ENCODE measurements around the gene FUT6.

FUT6 gene

DNA sequence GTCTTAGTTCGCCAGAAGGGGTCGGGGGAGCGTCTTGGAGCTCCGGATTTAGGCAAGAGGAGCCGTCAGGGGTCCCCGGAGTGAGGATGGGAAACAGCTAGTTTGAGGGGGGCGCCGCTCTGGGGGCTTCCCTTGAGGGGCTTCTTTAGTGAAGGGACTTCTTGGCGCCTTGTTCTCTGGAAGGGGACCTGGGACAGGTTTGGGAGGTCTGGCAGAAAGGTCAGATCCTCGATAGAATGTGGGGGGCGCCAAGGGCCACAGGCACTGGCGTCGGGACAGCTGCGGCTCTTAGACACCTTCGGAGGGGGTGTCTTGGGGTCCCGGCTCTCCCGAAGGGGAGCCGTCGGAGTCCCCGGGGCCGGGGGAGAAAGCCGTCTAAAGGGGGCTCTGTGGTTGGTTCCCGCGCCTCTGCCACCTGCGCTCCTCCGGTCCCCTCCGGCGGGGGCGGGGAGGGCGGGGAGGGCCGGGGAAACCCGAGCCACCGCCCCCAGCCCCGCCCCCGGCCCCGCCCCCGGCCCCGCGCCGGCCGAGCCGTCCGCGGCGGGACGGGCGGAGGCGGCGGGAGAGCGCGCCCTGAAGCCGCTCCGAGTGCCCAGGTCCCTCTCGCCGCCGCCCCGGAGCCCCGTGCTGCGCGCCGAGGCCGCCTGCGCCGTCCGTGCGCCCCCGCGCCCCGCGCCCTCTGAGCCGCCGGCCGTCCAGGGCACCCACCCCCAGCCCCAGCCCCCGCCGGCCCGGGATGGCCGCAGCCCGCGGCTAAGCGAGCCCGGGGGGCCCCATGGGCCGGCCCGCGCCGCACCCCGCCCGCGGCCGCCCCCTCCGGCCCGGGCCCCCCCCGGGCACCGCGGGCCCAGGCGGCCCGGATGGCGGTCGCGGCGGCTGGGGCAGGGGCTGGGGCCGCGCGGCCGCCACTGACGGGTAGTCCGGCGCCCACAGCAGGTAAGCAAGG, 34.7 kb downstream of the FUT6 start, which contains the start of gene NRTN:
Gene NRTN (plus strand): TSS at position 552 of the 946 bp plus-strand sequence. CDS start 19,099 bp downstream, outside the sequence.
- peak; percentile 57 to 62 for DNase-seq

- DNase-seq = peak; percentile 92 to 93
Measured at GRCh38 chr19:5803752-5804515, 35.6 kb downstream of the FUT6 start.

DNA sequence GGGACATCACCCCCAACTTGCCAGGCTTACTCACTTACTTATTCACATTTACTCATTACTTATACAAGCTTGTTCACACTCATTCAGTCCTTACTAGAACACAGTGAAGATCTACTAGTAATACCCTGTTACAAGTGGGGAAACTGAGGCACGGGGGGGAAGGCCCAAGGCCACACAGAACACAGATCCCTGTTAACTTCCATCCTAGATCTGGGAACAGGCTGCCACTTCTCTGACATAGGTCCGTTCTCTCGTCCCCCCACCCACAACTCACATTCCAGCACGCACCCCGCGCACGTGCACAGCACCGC, 36.1 kb downstream of the FUT6 start:
- DNase-seq = no peak

DNA sequence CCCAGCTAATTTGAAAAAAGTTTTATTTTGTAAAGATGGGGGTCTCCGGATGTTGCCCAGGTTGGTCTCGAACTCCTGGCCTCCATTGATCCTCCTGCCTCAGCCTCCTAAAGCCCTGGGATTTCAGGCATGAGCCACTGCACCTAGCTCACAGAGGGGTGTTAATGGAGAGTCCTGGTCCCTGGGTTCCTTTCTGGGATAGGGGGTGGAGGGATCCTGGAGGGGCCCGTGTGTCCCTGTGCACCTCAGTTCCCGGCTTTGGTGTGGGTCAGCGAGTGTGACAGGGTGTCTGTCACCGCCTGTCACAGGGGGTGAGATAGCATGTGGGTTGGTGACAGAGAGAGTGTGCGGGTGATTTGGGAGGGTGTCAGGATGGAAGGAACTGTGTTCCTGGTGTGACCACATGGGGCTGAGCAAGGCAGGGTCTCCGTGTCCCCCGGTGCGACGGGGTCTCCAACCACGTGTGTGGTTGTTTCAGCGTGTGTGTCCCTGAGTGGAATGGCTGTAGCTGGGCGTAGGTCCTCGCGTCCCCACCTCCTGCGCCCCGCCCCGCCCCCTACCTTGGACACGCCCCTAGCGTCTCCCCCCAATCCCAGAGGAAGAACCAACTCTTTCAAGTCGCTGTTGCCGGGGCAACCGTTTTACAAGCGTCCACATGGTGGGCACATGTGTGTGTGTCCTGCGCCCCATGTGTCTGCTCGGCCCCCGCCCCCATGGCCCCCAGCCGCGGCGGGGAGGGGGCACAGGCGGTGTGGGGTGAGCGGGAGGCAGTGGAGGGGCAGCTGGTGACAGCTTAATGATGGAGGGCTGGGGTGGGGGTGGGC, 37.5 kb downstream of the FUT6 start:
- no peak for DNase-seq

DNA sequence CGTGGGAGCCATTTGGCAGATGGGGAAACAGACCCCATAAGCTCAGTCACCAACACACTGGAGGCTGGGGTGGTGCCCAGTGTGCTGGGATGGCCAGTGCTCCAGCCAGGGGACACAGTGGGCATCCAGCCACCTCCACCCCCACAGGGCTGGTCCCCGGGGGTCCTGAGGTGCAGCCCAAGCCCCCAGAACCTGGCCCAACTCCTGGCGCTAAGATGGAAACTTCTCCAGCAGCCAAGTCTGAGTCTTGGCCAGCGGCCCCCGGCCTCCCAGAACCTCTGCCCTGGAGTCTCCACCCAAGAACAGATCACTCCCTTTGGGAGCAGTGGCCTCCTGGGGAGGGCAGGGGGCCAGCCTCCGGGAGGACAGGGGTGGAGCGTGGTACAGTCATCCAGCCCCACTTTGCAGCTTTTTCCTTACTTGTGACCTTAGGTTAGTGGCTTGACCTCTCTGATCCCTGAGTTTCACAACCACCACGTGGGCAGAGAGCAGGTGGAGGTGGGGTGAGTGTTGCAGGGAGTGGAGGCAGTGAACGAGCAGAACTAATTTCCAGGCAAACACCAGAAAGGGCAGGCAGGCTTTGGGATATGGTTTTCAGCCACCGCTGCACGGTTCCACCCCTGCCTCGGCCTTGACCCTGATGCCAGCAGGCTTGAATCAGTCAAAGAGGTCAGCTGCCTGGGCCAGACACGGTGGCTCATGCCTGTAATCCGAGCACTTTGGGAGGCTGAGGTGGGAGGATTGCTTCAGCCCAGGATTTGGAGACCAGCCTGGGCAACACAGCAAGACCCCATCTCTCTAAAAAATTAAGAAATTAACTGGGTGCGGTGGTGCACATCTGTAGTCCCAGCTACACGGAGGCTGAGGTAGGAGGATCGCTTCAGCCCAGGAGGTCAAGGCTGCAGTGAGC, 38.9 kb downstream of the FUT6 start:
- DNase-seq = no peak

GRCh38 chr19:5799247-5800241, 40.0 kb downstream of the FUT6 start:
- DNase-seq = no peak

DNA sequence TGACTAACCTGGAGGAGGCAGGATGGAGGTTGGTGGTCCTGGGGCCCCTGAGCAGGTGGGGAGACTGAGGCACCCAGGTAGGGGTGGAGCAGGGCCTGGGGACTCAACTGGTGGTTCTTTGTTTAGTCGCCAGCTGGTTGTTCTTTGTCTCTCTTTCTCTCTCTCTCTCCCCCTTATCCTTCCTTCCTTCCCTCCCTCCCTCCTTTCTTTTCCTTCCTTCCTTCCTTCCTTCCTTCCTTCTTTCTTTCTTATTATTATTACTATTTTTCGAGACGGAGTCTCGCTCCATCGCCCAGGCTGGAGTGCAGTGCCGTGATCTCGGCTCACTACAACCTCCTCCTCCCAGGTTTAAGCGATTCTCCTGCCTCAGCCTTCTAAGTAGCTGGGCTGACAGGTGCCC, 41.3 kb downstream of the FUT6 start:
- DNase-seq = no peak

DNA sequence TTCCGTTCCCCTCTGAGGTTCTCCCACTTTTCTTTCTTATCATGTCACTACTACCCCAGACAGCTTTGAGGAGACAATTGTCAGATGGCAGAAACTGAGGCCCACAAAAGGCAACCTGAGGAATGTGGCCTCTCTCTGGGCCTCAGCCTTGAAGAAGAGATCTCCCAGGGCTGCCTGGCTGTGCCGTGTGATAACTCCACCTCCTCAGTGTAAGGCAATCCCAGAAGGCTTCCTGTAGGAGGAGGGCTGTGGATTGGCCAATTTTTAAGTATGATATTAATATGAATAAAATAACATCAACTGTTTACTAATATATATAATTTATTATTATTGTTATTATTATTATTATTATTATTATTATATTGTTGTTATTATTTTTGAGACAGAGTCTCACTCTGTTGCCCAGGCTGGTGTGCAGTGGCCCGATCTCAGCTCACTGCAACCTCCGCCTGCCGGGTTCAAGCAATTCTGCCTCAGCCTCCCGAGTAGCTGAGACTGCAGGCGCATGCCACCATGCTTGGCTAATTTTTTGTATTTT, 44.1 kb downstream of the FUT6 start:
- DNase-seq = no peak

GRCh38 chr19:5793188-5793587, 46.3 kb downstream of the FUT6 start:
- DNase-seq = no peak

- no peak for DNase-seq
Measured at GRCh38 chr19:5792224-5792623, 47.3 kb downstream of the FUT6 start.

DNA sequence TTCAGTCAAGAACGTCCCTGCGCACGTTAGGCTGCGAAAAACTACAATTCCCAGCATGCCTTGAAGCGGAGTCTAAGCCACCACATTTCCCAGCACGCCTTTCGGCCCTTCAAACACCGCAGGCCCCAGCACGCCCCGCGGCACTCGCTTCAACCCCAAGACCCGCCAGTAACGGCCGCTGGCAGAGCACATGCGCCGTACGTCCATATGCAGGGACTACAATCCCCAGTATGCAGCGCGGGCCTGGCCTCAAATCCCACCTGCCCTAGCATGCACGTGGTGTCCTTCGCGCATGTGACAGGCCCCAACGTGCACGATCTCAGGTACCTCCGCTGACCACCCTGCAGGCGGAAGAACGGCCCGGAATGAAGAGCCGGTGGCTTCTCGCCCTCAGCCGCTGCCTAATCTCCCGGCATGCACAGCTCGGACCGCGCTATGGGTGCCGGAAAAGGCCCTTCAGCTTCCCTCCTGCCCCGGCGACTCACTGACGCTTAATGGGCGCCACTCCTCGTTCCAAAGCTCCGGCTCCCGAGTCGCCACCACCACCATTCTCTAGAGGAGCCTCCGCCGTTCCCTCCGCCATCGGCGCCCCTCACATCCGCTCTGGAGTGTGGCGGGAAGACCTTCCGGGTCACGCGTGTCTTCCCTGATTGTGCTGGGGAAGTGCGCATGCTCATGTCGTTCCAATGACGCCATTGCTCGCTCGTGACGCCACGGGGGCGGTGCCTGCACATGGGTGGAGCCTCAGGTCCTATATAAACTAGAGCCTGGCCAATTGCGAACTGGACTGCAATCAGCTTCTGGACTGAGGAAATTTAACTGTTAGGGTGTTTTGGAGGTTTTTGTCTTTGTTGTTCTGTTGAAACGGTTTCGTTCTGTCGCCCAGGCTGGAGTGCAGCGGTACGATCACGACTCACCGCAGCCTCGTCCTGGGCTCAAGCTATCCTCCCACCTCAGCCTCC, 48.7 kb downstream of the FUT6 start, which contains the start of gene DUS3L:
Gene DUS3L (minus strand): TSS at position 605 of the 962 bp plus-strand sequence. CDS start 22 bp downstream, at position 583.
- DNase-seq = peak; percentile 97 to 98

GRCh38 chr19:5789886-5790558, 49.5 kb downstream of the FUT6 start:
- DNase-seq = no peak

GRCh38 chr19:5789351-5789761, 50.1 kb downstream of the FUT6 start:
- no peak for DNase-seq

GRCh38 chr19:5788422-5788821, 51.1 kb downstream of the FUT6 start:
- no peak for DNase-seq

DNA sequence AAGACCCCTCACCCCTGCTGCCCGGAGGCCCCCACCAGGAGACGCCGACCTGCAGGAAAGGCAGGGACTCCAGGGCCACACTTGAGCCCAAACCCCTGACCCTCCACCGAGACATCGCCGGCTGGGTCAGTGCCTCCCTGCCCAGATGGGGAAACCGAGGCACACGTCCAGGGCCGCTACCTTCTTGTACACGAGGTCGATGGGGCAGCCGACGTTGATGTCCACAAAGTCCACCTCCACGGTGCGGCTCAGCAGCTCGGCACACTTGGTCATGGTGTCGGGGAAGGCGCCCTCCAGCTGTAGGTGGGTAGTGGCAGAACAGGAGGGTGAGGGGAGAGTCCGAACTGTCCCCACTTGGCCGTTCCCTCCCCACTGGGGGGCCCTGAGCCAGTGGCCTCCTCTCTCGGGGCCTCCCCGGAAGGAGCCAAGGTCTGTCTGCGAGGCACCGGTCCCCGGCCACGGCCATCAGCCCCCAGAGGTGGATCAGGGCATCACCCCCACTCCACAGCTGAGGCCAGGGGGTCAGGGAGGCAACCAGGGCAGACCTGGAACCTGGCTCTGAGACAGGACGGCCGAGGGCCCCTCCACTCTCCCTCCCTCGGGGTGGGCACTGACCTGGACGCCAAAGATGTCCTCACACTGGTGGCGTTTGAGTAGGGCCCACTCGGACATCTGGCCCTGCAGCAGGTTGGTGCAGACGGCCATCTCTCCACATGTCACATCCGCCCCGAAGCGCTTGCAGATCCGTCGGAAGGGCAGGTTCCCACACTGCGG, 51.9 kb downstream of the FUT6 start:
- DNase-seq = no peak

GRCh38 chr19:5786593-5787408, 52.7 kb downstream of the FUT6 start:
- DNase-seq = no peak

GRCh38 chr19:5785423-5785822, 54.1 kb downstream of the FUT6 start:
- no peak for DNase-seq

All from CD4-positive, alpha-beta T cell treated with Interleukin-1 beta for 1 hour (primary cell).